ENCODE data around the gene ICOS.

DNA sequence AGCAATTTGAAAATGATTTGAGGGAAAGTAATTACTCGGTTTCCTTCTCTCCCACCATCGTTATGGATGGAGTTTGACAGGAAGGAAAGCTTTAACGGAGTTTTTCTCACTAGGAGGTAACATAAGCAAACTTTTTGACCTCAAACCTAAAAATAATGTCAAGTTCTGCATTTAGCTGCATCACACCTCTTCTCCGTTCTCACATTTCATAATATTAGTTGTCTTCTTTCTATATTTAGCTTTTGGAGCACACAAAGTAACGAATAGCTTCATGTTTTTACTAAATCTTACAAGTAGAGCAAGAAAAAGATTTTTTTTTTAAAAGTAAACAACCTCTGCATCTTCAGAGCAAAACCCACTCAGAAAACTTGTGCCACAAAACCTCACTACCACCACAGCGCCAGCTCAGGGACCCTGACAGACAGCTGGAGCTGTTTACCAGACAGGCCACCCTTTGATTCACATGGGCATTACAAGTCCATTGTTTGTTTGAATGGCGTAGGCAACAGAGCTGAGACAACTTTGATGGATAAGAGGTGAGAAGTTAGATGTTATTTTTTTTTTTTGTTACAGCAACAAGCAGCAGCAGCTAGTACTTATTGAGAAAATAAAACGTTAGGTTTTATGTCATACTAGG is 21.9 kb upstream of the ICOS start:
- TF ChIP-seq, protein P1, sequence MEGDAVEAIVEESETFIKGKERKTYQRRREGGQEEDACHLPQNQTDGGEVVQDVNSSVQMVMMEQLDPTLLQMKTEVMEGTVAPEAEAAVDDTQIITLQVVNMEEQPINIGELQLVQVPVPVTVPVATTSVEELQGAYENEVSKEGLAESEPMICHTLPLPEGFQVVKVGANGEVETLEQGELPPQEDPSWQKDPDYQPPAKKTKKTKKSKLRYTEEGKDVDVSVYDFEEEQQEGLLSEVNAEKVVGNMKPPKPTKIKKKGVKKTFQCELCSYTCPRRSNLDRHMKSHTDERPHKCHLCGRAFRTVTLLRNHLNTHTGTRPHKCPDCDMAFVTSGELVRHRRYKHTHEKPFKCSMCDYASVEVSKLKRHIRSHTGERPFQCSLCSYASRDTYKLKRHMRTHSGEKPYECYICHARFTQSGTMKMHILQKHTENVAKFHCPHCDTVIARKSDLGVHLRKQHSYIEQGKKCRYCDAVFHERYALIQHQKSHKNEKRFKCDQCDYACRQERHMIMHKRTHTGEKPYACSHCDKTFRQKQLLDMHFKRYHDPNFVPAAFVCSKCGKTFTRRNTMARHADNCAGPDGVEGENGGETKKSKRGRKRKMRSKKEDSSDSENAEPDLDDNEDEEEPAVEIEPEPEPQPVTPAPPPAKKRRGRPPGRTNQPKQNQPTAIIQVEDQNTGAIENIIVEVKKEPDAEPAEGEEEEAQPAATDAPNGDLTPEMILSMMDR (IDR thresholded peaks at IDR 0.05), result no peak
- TF ChIP-seq POLR2A (IDR thresholded peaks at IDR 0.05) (no peak), EP300 (IDR thresholded peaks at IDR 0.05) (no peak)
